K562 (cell line): Measurements from ENCODE around the gene POU2AF2. TPM values are rescaled to one million over a fixed set of nuclear protein-coding genes. Genes with fewer than 3 reads are reported as not detected.

Experiments
- ATAC-seq: fragments of 200-7000 bp; cut with Tn5 transposase; 3 replicates; pipeline ENCODE4 v1.9.1; 2020; ENCODE audit warnings: moderate library complexity
- BruUV-seq: library from RNA; stranded (reverse); fragments of 400-500 nt; replicated peaks from 2 replicates; lab custom pipeline; 2021; lab: Mats Ljungman, UMichigan
- CTCF ChIA-PET: fragments of 300-600 bp; formaldehyde crosslinking; extraction: SDS; loops from one replicate; lab custom pipeline; 2021; ENCODE audit warnings: low intra/inter-chr PET ratio; lab: Yijun Ruan, JAX
- POLR2A ChIA-PET: fragments of 300-600, 350-650 bp; sonication (Branson Sonifier 250); formaldehyde crosslinking; extraction: SDS; loops from one replicate; lab custom pipeline; 2021; ENCODE audit warnings: antibody characterized with exemption, inconsistent platforms; lab: Yijun Ruan, JAX
- DNase-seq, 4 experiments: peaks; one replicate each; pipeline versions ENCODE4 v3.0.0 to v3.0.0-alpha.2; 2011 to 2018; ENCODE audit warnings: low spot score in 3 of 4, mixed read lengths in 3 of 4; ENCODE audit errors: extremely low read depth in 1 of 4
- FAIRE-seq: peaks from 2 replicates; lab custom pipeline; 2011; peaks lifted over from hg19 to GRCh38; lab: Jason Lieb, UNC
- H2AFZ ChIP-seq: 2 replicates; pipeline ENCODE4 v1.6.0; 2011; ENCODE audit warnings: low read depth, low read length, control low read depth, inconsistent platforms
- H3K27ac ChIP-seq: fragments of 200-600 bp; 3 replicates; pipeline ENCODE4 v1.8.0; 2011; ENCODE audit warnings: low read depth, mild to moderate bottlenecking, control low read depth, inconsistent platforms, low read length, moderate library complexity, mixed read lengths; ENCODE audit errors: extremely low read depth
- H3K27me3 ChIP-seq, 2 experiments: fragments of 300-600 bp in 1 of 2; 2 replicates in 1 of 2; 3 replicates in 1 of 2; pipeline versions ENCODE4 v1.6.0 to v1.8.0; 2011; ENCODE audit warnings: inconsistent platforms in 2 of 2, low read length in 2 of 2, mild to moderate bottlenecking in 1 of 2, mixed read lengths in 1 of 2, moderate library complexity in 1 of 2; ENCODE audit not compliant: control insufficient read depth in 2 of 2, insufficient read depth in 2 of 2
- H3K36me3 ChIP-seq: fragments of 300-600 bp; 3 replicates; pipeline ENCODE4 v1.8.0; 2011; ENCODE audit warnings: mild to moderate bottlenecking, low read length, inconsistent platforms; ENCODE audit not compliant: control insufficient read depth, insufficient read depth
- H3K4me1 ChIP-seq, 2 experiments: fragments of 200-600 bp in 1 of 2; replicated peaks in 1 of 2; 2 replicates in 1 of 2; 3 replicates in 1 of 2; pipeline versions ENCODE4 v1.5.1 to v1.8.0; 2011; ENCODE audit warnings: inconsistent platforms in 2 of 2, low read length in 2 of 2, mild to moderate bottlenecking in 1 of 2, mixed read lengths in 1 of 2, moderate library complexity in 1 of 2; ENCODE audit not compliant: control insufficient read depth in 2 of 2, insufficient read depth in 2 of 2
- H3K4me2 ChIP-seq: 2 replicates; pipeline ENCODE4 v1.6.1; 2011; ENCODE audit warnings: low read length, control low read depth, inconsistent platforms, mixed read lengths; ENCODE audit not compliant: insufficient read depth
- H3K4me3 ChIP-seq: fragments of 200-600 bp; sonication (generic), shearing (Covaris generic); 2 replicates; pipeline ENCODE4 v1.5.1; 2016; ENCODE audit warnings: control low read depth, inconsistent platforms
- H3K79me2 ChIP-seq: fragments of 200-600 bp; 3 replicates; pipeline ENCODE4 v1.8.0; 2011; ENCODE audit warnings: low read length, inconsistent platforms; ENCODE audit not compliant: control insufficient read depth, insufficient read depth
- H3K9ac ChIP-seq, 2 experiments: 2 replicates each; pipeline versions ENCODE4 v1.6.0 to v1.6.1; 2011; ENCODE audit warnings: low read depth in 2 of 2, low read length in 2 of 2, control low read depth in 1 of 2, inconsistent platforms in 1 of 2, mild to moderate bottlenecking in 1 of 2, mixed read lengths in 1 of 2; ENCODE audit not compliant: insufficient read depth in 1 of 2
- H3K9me1 ChIP-seq: one replicate; pipeline ENCODE4 v1.6.0; 2011; ENCODE audit warnings: inconsistent platforms, mild to moderate bottlenecking, low read length, moderate library complexity; ENCODE audit not compliant: control insufficient read depth, insufficient read depth
- H3K9me3 ChIP-seq: replicated peaks from 2 replicates; pipeline ENCODE4 v1.5.1; 2011; ENCODE audit warnings: low read depth, low read length, inconsistent platforms; ENCODE audit not compliant: control insufficient read depth, insufficient read depth
- H4K20me1 ChIP-seq: replicated peaks from 2 replicates; pipeline ENCODE4 v1.6.1; 2011; ENCODE audit warnings: low read length, inconsistent platforms, mixed read lengths; ENCODE audit not compliant: control insufficient read depth, insufficient read depth
- ARID2 ChIP-seq: fragments of 450-650 bp; IDR thresholded peaks from 2 replicates; pipeline ENCODE4 v1.6.1; 2017; ENCODE audit warnings: antibody characterized with exemption, mild to moderate bottlenecking
- ELF2 ChIP-seq: fragments of 250-450 bp; sonication (Bioruptor Pico); IDR thresholded peaks from 2 replicates; pipeline ENCODE4 v1.5.0; 2021; ENCODE audit warnings: mild to moderate bottlenecking
- KDM4B ChIP-seq, 2 experiments: fragments of 450-650 bp in 1 of 2; sonication (generic) in 1 of 2; IDR thresholded peaks; 2 replicates each; pipeline ENCODE4 v1.6.1; 2016 to 2017; ENCODE audit warnings: borderline replicate concordance in 2 of 2, antibody characterized with exemption in 1 of 2, low read depth in 1 of 2, mild to moderate bottlenecking in 1 of 2
- TARDBP ChIP-seq: fragments of 450-650 bp; IDR thresholded peaks from 2 replicates; pipeline ENCODE4 v1.6.1; 2016
- ZFX ChIP-seq: sonication (generic); formaldehyde crosslinking; IDR thresholded peaks from 2 replicates; pipeline ENCODE4 v1.8.0; 2022; ENCODE audit warnings: mild to moderate bottlenecking, missing genetic modification reagents, moderate library complexity
- ZNF217 ChIP-seq: sonication (generic); formaldehyde crosslinking; IDR thresholded peaks from 2 replicates; pipeline ENCODE4 v1.8.0; 2022; ENCODE audit warnings: mild to moderate bottlenecking, missing genetic modification reagents
- ZNF3 ChIP-seq: fragments of 250-450 bp; sonication (Bioruptor Pico); IDR thresholded peaks from 2 replicates; pipeline ENCODE4 v1.5.0; 2021; ENCODE audit warnings: mild to moderate bottlenecking, moderate library complexity
- ZNF668 ChIP-seq: fragments of 250-450 bp; sonication (Bioruptor Pico); IDR thresholded peaks from 2 replicates; pipeline ENCODE4 v1.8.0; 2022; ENCODE audit warnings: mild to moderate bottlenecking, inconsistent platforms
- WGBS: fragments of 100-300 bp; shearing (Covaris generic); methylation state at CpG from one replicate; pipeline ENCODE4 v1.1.6; 2016; ENCODE audit warnings: low coverage, mixed read lengths; ENCODE audit not compliant: insufficient coverage; ENCODE audit errors: missing lambda C conversion rate; 5-methylcytosine and 5-hydroxymethylcytosine counted together
- in situ Hi-C: fragments of 300-500 bp; cut with MboI; formaldehyde crosslinking; loops from 4 replicates; pipeline ENCODE4 v1.15.0; 2018; ENCODE audit warnings: inconsistent platforms, mixed read lengths
- intact Hi-C: fragments of 100-400 bp; cut with micrococcal nuclease; formaldehyde crosslinking; loops from 2 replicates; pipeline ENCODE4 v1.14.2; 2022
- polyA plus RNA-seq, 8 experiments: library from polyadenylated mRNA; depleted of rRNA in 4 of 8; stranded (reverse) in 5 of 8; unstranded in 3 of 8; fragments of >200 nt; fragmentation: Nextera tagmentation in 2 of 8; fragmentation: Illumina TruSeq in 1 of 8; extraction: Ambion mirVana in 2 of 8; extraction: Trizol in 1 of 8; gene quantifications; 2 replicates each; pipeline versions ENCODE4 v1.2.1 to v1.2.3, GENCODE V29; 2011 to 2014; ENCODE audit warnings: inconsistent platforms in 1 of 8, missing spikeins in 1 of 8
- total RNA-seq, 7 experiments: library from RNA; depleted of rRNA in 6 of 7; stranded (reverse); fragments of >200 nt in 6 of 7; fragmentation: Illumina TruSeq in 2 of 7; extraction: Trizol in 2 of 7; gene quantifications; 2 replicates each; pipeline versions ENCODE4 v1.2.1 to v1.2.3, GENCODE V29; 2011 to 2021; ENCODE audit warnings: low replicate concordance in 1 of 7
- TF ChIP-seq, protein P1 (sequence below): sonication (generic); formaldehyde crosslinking; IDR thresholded peaks from 2 replicates; pipeline ENCODE4 v1.8.0; 2022; ENCODE audit warnings: missing genetic modification reagents, mild to moderate bottlenecking, borderline replicate concordance
- TF ChIP-seq, protein P2 (sequence below): fragments of 250-450 bp; sonication (Bioruptor Pico); IDR thresholded peaks from 2 replicates; pipeline ENCODE4 v1.4.0; 2020
- TF ChIP-seq, protein P3 (sequence below): sonication (generic); formaldehyde crosslinking; IDR thresholded peaks from 2 replicates; pipeline ENCODE4 v1.8.0; 2022; ENCODE audit warnings: missing genetic modification reagents, mild to moderate bottlenecking, moderate library complexity, borderline replicate concordance

POU2AF2 gene
- total and polyA plus RNA-seq, 9 of the 15 experiments (the other 6 are each of a cell fraction or from before 2014, with no cell fraction given): not detected

DNA sequence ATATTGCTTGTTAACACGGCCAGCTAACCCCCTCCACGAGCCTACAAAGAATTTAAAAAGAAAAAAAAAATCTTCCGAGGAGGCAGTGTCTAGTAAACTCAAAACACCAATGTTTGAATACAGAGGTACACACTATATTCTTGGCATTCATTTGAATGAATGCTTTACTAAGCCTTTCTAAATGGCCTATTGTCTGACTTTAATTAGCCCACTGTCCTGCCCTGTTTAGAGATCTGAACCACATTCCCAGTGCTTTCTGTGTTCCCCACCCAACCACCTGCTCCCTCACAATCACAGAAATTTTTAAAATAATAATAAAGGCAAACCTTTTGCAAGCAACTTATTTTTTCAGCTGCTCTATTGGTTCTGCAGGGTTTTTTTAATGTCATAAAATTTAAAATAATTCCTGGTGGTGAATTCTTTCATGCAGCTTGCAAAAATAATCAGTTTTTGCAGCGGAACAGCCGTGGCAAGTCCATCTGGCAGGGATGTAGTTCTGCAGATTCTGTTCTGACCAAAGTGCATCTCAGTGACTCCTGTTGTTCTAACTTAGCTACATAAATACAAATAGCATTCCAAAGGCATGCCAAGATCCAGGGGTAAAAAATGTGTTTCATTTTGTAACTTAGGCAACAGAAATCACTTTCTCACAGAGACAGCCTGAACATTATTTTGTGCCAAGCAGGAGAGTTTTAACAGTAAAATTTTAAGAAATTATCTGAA is 23.8 kb downstream of the POU2AF2 start:
- Histone ChIP-seq H3K79me2 (no peaks in the 10 kb centered on the region), H3K9ac (no peak overlapping the region), H2AFZ (no peak overlapping the region), H3K4me1 (no peaks in the 10 kb centered on the region), H4K20me1 (no peaks in the 10 kb centered on the region), H3K27me3 (no peaks in the 10 kb centered on the region), H3K27ac (no peak overlapping the region), H3K4me2 (no peak overlapping the region), H3K4me3 (no peak overlapping the region), H3K9me1 (no peaks in the 10 kb centered on the region), H3K36me3 (no peaks in the 10 kb centered on the region), H3K9me3 (no peaks in the 10 kb centered on the region)
- FAIRE-seq (no peak), DNase-seq (no peak), ATAC-seq (no peak)
- in situ Hi-C loops: no loop called here
- TF ChIP-seq ZNF3 (CRISPR knock-in tag): no peak
- TF ChIP-seq, protein P1, sequence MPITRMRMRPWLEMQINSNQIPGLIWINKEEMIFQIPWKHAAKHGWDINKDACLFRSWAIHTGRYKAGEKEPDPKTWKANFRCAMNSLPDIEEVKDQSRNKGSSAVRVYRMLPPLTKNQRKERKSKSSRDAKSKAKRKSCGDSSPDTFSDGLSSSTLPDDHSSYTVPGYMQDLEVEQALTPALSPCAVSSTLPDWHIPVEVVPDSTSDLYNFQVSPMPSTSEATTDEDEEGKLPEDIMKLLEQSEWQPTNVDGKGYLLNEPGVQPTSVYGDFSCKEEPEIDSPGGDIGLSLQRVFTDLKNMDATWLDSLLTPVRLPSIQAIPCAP: no peak
- no peak for TF ChIP-seq ELF2
- TF ChIP-seq, protein P2, sequence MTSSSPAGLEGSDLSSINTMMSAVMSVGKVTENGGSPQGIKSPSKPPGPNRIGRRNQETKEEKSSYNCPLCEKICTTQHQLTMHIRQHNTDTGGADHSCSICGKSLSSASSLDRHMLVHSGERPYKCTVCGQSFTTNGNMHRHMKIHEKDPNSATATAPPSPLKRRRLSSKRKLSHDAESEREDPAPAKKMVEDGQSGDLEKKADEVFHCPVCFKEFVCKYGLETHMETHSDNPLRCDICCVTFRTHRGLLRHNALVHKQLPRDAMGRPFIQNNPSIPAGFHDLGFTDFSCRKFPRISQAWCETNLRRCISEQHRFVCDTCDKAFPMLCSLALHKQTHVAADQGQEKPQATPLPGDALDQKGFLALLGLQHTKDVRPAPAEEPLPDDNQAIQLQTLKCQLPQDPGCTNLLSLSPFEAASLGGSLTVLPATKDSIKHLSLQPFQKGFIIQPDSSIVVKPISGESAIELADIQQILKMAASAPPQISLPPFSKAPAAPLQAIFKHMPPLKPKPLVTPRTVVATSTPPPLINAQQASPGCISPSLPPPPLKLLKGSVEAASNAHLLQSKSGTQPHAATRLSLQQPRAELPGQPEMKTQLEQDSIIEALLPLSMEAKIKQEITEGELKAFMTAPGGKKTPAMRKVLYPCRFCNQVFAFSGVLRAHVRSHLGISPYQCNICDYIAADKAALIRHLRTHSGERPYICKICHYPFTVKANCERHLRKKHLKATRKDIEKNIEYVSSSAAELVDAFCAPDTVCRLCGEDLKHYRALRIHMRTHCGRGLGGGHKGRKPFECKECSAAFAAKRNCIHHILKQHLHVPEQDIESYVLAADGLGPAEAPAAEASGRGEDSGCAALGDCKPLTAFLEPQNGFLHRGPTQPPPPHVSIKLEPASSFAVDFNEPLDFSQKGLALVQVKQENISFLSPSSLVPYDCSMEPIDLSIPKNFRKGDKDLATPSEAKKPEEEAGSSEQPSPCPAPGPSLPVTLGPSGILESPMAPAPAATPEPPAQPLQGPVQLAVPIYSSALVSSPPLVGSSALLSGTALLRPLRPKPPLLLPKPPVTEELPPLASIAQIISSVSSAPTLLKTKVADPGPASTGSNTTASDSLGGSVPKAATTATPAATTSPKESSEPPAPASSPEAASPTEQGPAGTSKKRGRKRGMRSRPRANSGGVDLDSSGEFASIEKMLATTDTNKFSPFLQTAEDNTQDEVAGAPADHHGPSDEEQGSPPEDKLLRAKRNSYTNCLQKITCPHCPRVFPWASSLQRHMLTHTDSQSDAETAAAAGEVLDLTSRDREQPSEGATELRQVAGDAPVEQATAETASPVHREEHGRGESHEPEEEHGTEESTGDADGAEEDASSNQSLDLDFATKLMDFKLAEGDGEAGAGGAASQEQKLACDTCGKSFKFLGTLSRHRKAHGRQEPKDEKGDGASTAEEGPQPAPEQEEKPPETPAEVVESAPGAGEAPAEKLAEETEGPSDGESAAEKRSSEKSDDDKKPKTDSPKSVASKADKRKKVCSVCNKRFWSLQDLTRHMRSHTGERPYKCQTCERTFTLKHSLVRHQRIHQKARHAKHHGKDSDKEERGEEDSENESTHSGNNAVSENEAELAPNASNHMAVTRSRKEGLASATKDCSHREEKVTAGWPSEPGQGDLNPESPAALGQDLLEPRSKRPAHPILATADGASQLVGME (CRISPR knock-in tag): no peak
- no peak for TF ChIP-seq ZNF668 (CRISPR knock-in tag)
- no peak for TF ChIP-seq ZNF217 (CRISPR knock-in tag)
- no peak for TF ChIP-seq TARDBP
- TF ChIP-seq ZFX (CRISPR knock-in tag): no peak
- no peak for TF ChIP-seq KDM4B (IDR thresholded peaks at IDR 0.05; ENCODE audit: borderline replicate concordance in 2 of 2, low read depth in 1 of 2)
- TF ChIP-seq ARID2: no peak
- TF ChIP-seq, protein P3, sequence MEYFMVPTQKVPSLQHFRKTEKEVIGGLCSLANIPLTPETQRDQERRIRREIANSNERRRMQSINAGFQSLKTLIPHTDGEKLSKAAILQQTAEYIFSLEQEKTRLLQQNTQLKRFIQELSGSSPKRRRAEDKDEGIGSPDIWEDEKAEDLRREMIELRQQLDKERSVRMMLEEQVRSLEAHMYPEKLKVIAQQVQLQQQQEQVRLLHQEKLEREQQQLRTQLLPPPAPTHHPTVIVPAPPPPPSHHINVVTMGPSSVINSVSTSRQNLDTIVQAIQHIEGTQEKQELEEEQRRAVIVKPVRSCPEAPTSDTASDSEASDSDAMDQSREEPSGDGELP: no peak
- intact Hi-C loops: no loop called here
- 0% methylated on average over 5 of the region's 5 CpGs for WGBS
- ChIA-PET POLR2A (interaction anchor here (0.7 kb wide), 1 partner anchor 8 kb away, joined by 3 read pairs; no protein-coding TSS in a partner anchor), CTCF (no interaction called here)
- no TSS peak for BruUV-seq
